Measurements from ENCODE around the gene TMEM130.

Gene TMEM130

DNA sequence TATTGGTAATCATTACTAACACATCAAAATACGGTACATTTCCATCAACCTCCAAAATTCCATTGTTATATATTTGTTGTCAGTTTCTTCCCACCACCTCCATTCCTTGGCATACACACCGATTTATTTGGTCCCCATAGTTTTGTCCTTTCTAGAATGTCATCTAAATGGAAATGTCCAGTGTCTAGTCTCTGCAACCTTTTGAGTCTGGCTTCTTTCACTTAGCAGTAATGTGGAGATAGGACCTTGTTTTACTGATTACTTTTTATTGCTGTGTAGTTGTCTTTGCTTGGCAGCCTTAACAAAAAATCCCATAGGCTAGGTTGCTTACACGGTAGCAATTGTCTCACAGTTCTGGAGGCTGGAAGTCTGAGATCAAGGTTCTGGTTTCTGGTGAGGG lies 31.0 kb upstream of the TMEM130 start:
- no peak overlapping the region for H3K27ac ChIP-seq (ENCODE audit: low read depth, low read length)
- H3K27me3 ChIP-seq (ENCODE audit: insufficient read depth, low read length) = no peaks in the 10 kb centered on the region
- no peak overlapping the region for H3K4me3 ChIP-seq (ENCODE audit: low read depth, low read length)
- no peaks in the 10 kb centered on the region for H3K79me2 ChIP-seq (ENCODE audit: control insufficient read depth, insufficient read depth, low read length, unreplicated experiment)
- no peaks in the 10 kb centered on the region for H3K4me1 ChIP-seq (ENCODE audit: control insufficient read depth, insufficient read depth, low read length, unreplicated experiment)
- peaks cover 59% of the 10 kb centered on the region for H3K36me3 ChIP-seq (ENCODE audit: insufficient read depth, low read length)
- H2AFZ ChIP-seq (ENCODE audit: low read length, unreplicated experiment) = no peak overlapping the region

- Histone ChIP-seq H3K27me3 (ENCODE audit: insufficient read depth, low read length) (no peaks in the 10 kb centered on the region), H3K79me2 (ENCODE audit: control insufficient read depth, insufficient read depth, low read length, unreplicated experiment) (no peaks in the 10 kb centered on the region), H3K4me3 (ENCODE audit: low read depth, low read length) (no peak overlapping the region), H3K36me3 (ENCODE audit: insufficient read depth, low read length) (peaks cover 69% of the 10 kb centered on the region), H2AFZ (ENCODE audit: low read length, unreplicated experiment) (no peak overlapping the region), H3K27ac (ENCODE audit: low read depth, low read length) (no peak overlapping the region), H3K4me1 (ENCODE audit: control insufficient read depth, insufficient read depth, low read length, unreplicated experiment) (no peaks in the 10 kb centered on the region)
These were observed 30.0 kb upstream of the TMEM130 start for GRCh38 chr7:98899816-98900215.

GRCh38 chr7:98892609-98893008 lies 22.8 kb upstream of the TMEM130 start:
- H2AFZ ChIP-seq (ENCODE audit: low read length, unreplicated experiment) = no peak overlapping the region
- no peak overlapping the region for H3K27ac ChIP-seq (ENCODE audit: low read depth, low read length)
- H3K4me3 ChIP-seq (ENCODE audit: low read depth, low read length) = no peak overlapping the region
- H3K36me3 ChIP-seq (ENCODE audit: insufficient read depth, low read length) = peaks cover 38% of the 10 kb centered on the region
- no peaks in the 10 kb centered on the region for H3K79me2 ChIP-seq (ENCODE audit: control insufficient read depth, insufficient read depth, low read length, unreplicated experiment)
- H3K27me3 ChIP-seq (ENCODE audit: insufficient read depth, low read length) = no peaks in the 10 kb centered on the region
- H3K4me1 ChIP-seq (ENCODE audit: control insufficient read depth, insufficient read depth, low read length, unreplicated experiment) = no peaks in the 10 kb centered on the region

GRCh38 chr7:98887038-98887437 lies 17.2 kb upstream of the TMEM130 start:
- no peak overlapping the region for H3K4me3 ChIP-seq (ENCODE audit: low read depth, low read length)
- H3K27me3 ChIP-seq (ENCODE audit: insufficient read depth, low read length) = no peaks in the 10 kb centered on the region
- no peak overlapping the region for H3K27ac ChIP-seq (ENCODE audit: low read depth, low read length)
- peaks cover 12% of the 10 kb centered on the region for H3K79me2 ChIP-seq (ENCODE audit: control insufficient read depth, insufficient read depth, low read length, unreplicated experiment)
- H3K36me3 ChIP-seq (ENCODE audit: insufficient read depth, low read length) = peaks cover 10% of the 10 kb centered on the region
- no peaks in the 10 kb centered on the region for H3K4me1 ChIP-seq (ENCODE audit: control insufficient read depth, insufficient read depth, low read length, unreplicated experiment)
- H2AFZ ChIP-seq (ENCODE audit: low read length, unreplicated experiment) = no peak overlapping the region

DNA sequence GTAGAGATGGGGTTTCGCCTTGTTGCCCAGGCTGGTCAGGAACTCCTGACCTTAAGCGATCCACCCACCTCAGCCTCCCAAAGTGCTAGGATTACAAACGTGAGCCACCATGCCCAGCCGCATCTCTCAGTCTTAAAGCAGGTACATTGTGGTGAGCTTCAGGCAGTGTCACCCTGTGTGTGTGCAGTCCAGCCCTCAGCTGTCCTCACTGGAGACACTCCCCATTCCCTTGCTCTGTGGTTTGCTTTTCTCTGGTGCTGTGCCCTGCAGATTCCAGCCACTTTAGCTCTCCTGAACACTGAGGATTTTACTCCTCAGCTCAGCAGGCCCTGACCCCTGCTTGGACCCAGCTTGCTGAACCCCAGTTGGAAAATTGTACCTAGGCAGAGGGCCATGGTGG lies 14.6 kb upstream of the TMEM130 start:
- no peak overlapping the region for H3K27ac ChIP-seq (ENCODE audit: low read depth, low read length)
- peaks cover 29% of the 10 kb centered on the region for H3K79me2 ChIP-seq (ENCODE audit: control insufficient read depth, insufficient read depth, low read length, unreplicated experiment)
- no peak overlapping the region for H2AFZ ChIP-seq (ENCODE audit: low read length, unreplicated experiment)
- H3K36me3 ChIP-seq (ENCODE audit: insufficient read depth, low read length) = peaks cover 10% of the 10 kb centered on the region; the same call in 1 of the 2 replicates
- H3K4me1 ChIP-seq (ENCODE audit: control insufficient read depth, insufficient read depth, low read length, unreplicated experiment) = no peaks in the 10 kb centered on the region
- no peaks in the 10 kb centered on the region for H3K27me3 ChIP-seq (ENCODE audit: insufficient read depth, low read length)
- no peak overlapping the region for H3K4me3 ChIP-seq (ENCODE audit: low read depth, low read length)

- Histone ChIP-seq H3K79me2 (ENCODE audit: control insufficient read depth, insufficient read depth, low read length, unreplicated experiment) (peaks cover 38% of the 10 kb centered on the region), H3K27ac (ENCODE audit: low read depth, low read length) (no peak overlapping the region), H3K27me3 (ENCODE audit: insufficient read depth, low read length) (no peaks in the 10 kb centered on the region), H2AFZ (ENCODE audit: low read length, unreplicated experiment) (no peak overlapping the region), H3K4me1 (ENCODE audit: control insufficient read depth, insufficient read depth, low read length, unreplicated experiment) (peaks cover 4% of the 10 kb centered on the region), H3K36me3 (ENCODE audit: insufficient read depth, low read length) (peaks cover 8% of the 10 kb centered on the region; the same call in 1 of the 2 replicates), H3K4me3 (ENCODE audit: low read depth, low read length) (no peak overlapping the region)
These were observed 11.9 kb upstream of the TMEM130 start for GRCh38 chr7:98881561-98882315.

DNA sequence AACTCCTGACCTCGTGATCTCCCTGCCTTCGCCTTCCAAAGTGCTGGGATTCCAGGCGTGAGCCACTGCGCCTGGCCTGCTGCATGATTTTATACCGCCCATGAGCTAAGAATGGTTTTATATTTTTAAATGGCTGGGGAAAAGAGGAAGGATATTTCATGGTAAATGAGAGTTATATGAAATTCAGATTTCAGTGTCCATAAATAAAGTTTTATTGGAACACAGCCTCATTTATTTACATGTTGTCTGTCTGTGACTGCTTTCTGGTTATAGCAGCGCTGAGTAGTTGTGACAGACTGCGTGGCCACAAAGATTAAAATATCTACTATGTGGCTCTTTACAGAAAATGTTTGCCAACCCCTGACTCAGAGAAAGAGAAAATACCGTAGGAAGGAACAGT lies 10.7 kb upstream of the TMEM130 start:
- Histone ChIP-seq H3K4me3 (ENCODE audit: low read depth, low read length) (no peak overlapping the region), H3K27ac (ENCODE audit: low read depth, low read length) (no peak overlapping the region), H3K36me3 (ENCODE audit: insufficient read depth, low read length) (peaks cover 8% of the 10 kb centered on the region; the same call in 1 of the 2 replicates), H3K4me1 (ENCODE audit: control insufficient read depth, insufficient read depth, low read length, unreplicated experiment) (peaks cover 4% of the 10 kb centered on the region), H3K79me2 (ENCODE audit: control insufficient read depth, insufficient read depth, low read length, unreplicated experiment) (peaks cover 38% of the 10 kb centered on the region), H2AFZ (ENCODE audit: low read length, unreplicated experiment) (no peak overlapping the region), H3K27me3 (ENCODE audit: insufficient read depth, low read length) (no peaks in the 10 kb centered on the region)

DNA sequence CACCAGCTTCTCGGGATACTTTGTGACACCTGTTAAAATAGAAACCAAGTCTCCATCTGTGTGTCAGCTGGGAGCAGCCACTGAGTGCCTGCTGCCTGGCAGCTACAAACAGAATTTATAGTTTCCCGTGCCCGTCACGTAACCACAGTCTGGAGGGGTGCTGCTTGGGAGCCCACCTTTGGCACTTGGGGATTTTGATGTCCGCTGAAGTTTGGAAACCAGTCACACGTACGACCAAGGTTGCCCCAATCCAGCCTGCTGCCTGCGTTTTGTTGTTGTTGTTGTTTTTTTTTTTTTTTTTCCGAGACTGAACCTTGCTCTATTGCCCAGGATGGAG lies 10.1 kb upstream of the TMEM130 start:
- Histone ChIP-seq H3K4me1 (ENCODE audit: control insufficient read depth, insufficient read depth, low read length, unreplicated experiment) (peaks cover 4% of the 10 kb centered on the region), H3K4me3 (ENCODE audit: low read depth, low read length) (peak overlapping the region; percentile 98), H3K79me2 (ENCODE audit: control insufficient read depth, insufficient read depth, low read length, unreplicated experiment) (peaks cover 38% of the 10 kb centered on the region), H3K27me3 (ENCODE audit: insufficient read depth, low read length) (no peaks in the 10 kb centered on the region), H3K36me3 (ENCODE audit: insufficient read depth, low read length) (peaks cover 8% of the 10 kb centered on the region; the same call in 1 of the 2 replicates), H2AFZ (ENCODE audit: low read length, unreplicated experiment) (no peak overlapping the region), H3K27ac (ENCODE audit: low read depth, low read length) (no peak overlapping the region)

DNA sequence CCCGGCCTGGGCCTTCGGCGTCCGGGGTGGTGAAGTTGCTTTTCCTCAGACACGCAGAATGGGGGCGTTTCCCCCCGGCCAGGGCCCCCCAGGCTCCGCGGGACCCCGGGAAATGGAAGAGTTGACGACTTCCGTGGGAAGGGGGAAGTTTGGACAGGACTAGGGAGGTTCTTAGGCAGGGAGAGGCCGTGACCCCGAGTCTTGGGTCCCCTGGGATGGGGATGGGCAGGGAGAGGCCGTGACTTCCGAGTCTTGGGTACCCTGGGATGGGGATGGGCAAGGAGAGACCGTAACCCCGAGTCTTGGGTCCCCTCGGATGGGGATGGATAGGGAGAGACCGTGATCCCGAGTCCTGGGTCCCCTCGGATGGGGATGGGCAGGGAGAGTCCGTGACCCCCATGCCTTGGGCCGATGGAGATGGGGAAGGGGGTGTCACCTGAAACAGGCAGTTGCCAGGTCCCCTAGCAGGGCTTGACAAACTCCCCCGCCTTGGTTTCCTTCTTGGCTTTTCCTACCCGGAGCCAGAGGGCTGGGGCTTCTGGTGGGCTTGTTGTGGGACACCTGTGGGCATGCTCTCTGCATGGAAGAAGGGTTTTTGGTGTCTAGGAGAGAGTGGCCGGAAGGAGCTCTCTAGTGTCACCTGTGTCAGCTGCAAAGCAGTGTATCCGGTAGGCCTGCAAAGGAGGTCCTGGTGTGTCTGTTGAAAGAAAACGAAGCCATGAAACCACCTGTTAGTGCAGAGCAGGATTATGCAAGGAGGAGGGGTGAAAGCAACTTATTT lies 9.6 kb upstream of the TMEM130 start:
- peaks cover 35% of the 10 kb centered on the region for H3K79me2 ChIP-seq (ENCODE audit: control insufficient read depth, insufficient read depth, low read length, unreplicated experiment)
- no peaks in the 10 kb centered on the region for H3K27me3 ChIP-seq (ENCODE audit: insufficient read depth, low read length)
- peak overlapping the region; percentile 98 for H3K4me3 ChIP-seq (ENCODE audit: low read depth, low read length)
- peaks cover 4% of the 10 kb centered on the region for H3K4me1 ChIP-seq (ENCODE audit: control insufficient read depth, insufficient read depth, low read length, unreplicated experiment)
- 0 out of 2 replicates have a peak overlapping the region, but pooled peaks have one; percentile 59 for H3K27ac ChIP-seq (ENCODE audit: low read depth, low read length)
- peak overlapping the region; percentile 62 for H2AFZ ChIP-seq (ENCODE audit: low read length, unreplicated experiment)
- H3K36me3 ChIP-seq (ENCODE audit: insufficient read depth, low read length) = peaks cover 8% of the 10 kb centered on the region; the same call in 1 of the 2 replicates

- Histone ChIP-seq H3K27ac (ENCODE audit: low read depth, low read length) (peak within 1 kb of the TSS; percentile 59; the same call in 1 of the 2 replicates), H2AFZ (ENCODE audit: low read length, unreplicated experiment) (peak within 1 kb of the TSS; percentile 100), H3K36me3 (ENCODE audit: insufficient read depth, low read length) (peaks cover 5% of the 10 kb centered on the region; the same call in 1 of the 2 replicates), H3K27me3 (ENCODE audit: insufficient read depth, low read length) (no peaks in the 10 kb centered on the region), H3K4me1 (ENCODE audit: control insufficient read depth, insufficient read depth, low read length, unreplicated experiment) (peaks cover 4% of the 10 kb centered on the region), H3K79me2 (ENCODE audit: control insufficient read depth, insufficient read depth, low read length, unreplicated experiment) (peaks cover 29% of the 10 kb centered on the region), H3K4me3 (ENCODE audit: low read depth, low read length) (peak within 1 kb of the TSS; percentile 98)
These were observed 8.8 kb upstream of the TMEM130 start, which contains the start of gene TRRAP for GRCh38 chr7:98878365-98879197. TRRAP (plus strand) TSS chr7:98878532; CDS start chr7:98881151, 2,619 bp downstream.

Data from ACC112 (cell line).